ENCODE measurements around the gene TRAP1. TPM values are rescaled to one million over a fixed set of nuclear protein-coding genes. Genes with fewer than 3 reads are reported as not detected.
A peak's percentile ranks its signal among the peaks of the same experiment; 100 is the strongest.

The TRAP1 gene
- total and polyA plus RNA-seq, 8 donors, result 58.0 to 254 (median 84.0) TPM

DNA sequence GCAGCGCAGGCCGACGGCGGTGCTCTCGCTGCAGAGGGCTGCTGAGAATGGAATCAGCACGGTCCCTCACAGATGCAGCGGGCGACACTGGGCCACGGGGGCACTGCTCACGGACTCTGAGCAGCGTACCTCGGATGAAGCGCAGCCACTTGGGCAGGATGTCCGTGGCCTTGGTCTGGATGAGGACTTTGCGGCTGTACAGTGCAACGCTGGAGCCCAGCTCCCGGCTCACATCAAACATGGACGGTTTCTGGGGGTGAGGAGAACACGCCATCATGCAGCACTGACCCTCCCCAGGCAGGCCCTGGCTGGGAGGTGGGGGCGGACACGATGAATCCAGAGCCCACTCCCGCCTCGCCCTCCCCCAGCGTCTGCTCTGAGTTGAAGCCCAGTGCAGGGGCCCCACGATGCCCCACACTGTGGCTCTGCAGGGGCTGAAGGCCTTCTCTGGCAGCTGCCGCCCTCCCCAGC is 44.7 kb downstream of the TRAP1 start:
- no peaks in the 10 kb centered on the region for H3K4me1 ChIP-seq
- DNase-seq, result peak in 2 of 6 donors; percentile 20 to 61
- H3K9me3 ChIP-seq, result no peaks in the 10 kb centered on the region
- H3K27ac ChIP-seq, result no peak overlapping the region
- no peak overlapping the region for H3K4me3 ChIP-seq
- 95% methylated on average over 26 of the region's 26 CpGs for WGBS, 2 donors
- no peak for FAIRE-seq
- peaks cover 0 to 48% (median 13%) of the 10 kb centered on the region in 3 donors for H3K36me3 ChIP-seq
- intact Hi-C loops (cut with DNase I), result no loop called here
- no peak for ATAC-seq
- TF ChIP-seq, protein P1, sequence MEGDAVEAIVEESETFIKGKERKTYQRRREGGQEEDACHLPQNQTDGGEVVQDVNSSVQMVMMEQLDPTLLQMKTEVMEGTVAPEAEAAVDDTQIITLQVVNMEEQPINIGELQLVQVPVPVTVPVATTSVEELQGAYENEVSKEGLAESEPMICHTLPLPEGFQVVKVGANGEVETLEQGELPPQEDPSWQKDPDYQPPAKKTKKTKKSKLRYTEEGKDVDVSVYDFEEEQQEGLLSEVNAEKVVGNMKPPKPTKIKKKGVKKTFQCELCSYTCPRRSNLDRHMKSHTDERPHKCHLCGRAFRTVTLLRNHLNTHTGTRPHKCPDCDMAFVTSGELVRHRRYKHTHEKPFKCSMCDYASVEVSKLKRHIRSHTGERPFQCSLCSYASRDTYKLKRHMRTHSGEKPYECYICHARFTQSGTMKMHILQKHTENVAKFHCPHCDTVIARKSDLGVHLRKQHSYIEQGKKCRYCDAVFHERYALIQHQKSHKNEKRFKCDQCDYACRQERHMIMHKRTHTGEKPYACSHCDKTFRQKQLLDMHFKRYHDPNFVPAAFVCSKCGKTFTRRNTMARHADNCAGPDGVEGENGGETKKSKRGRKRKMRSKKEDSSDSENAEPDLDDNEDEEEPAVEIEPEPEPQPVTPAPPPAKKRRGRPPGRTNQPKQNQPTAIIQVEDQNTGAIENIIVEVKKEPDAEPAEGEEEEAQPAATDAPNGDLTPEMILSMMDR (IDR thresholded peaks at IDR 0.05), result no peak
- H3K27me3 ChIP-seq, result no peaks in the 10 kb centered on the region

- H3K9me3 ChIP-seq, result no peaks in the 10 kb centered on the region
- H3K4me1 ChIP-seq, result no peaks in the 10 kb centered on the region
- no peak for ATAC-seq
- no peaks in the 10 kb centered on the region for H3K27me3 ChIP-seq
- no peak overlapping the region for H3K27ac ChIP-seq
- WGBS, 2 donors, result 94 to 95% methylated on average over 10 to 11 of the region's 11 CpGs
- no peak for FAIRE-seq
- no peak overlapping the region for H3K4me3 ChIP-seq
- H3K36me3 ChIP-seq, result peaks cover 0 to 43% (median 13%) of the 10 kb centered on the region in 3 donors
- peak in 2 of 6 donors; percentile 22 to 71 for DNase-seq
- intact Hi-C loops (cut with DNase I), result no loop called here
- TF ChIP-seq, protein P1 (IDR thresholded peaks at IDR 0.05), result no peak
Observed at GRCh38 chr16:3671424-3671823, 45.9 kb downstream of the TRAP1 start.

GRCh38 chr16:3670711-3671110 is 46.6 kb downstream of the TRAP1 start:
- Histone ChIP-seq H3K27ac (no peak overlapping the region), H3K27me3 (no peaks in the 10 kb centered on the region), H3K4me3 (no peak overlapping the region), H3K9me3 (no peaks in the 10 kb centered on the region), H3K36me3 (peaks cover 0 to 43% (median 9%) of the 10 kb centered on the region in 3 donors), H3K4me1 (no peaks in the 10 kb centered on the region)
- TF ChIP-seq, protein P1 (IDR thresholded peaks at IDR 0.05), result no peak
- DNase-seq (peak in 2 of 6 donors; percentile 6 to 49), ATAC-seq (no peak), FAIRE-seq (no peak)
- WGBS, 2 donors, result 93 to 96% methylated on average over 13 of the region's 13 CpGs
- intact Hi-C loops (cut with DNase I), result no loop called here

DNA sequence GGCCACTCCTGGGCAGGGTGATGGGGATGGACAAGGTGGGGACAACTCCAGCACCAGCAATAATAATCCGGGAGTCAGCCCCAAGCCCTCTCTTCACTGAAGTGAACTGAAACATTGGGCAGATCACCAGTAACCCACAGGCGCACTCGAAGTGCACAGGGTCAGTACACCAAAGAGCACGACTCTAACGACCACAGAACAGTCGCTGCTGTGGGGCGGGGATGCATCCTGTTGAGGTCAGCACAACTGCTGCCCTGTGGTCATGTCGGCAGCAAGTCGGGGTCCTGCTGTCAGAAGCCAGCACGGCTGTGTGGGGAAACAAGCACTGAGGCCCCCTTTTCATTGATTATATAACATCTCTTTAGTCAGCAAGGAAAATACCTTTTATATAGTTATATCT is 48.2 kb downstream of the TRAP1 start:
- no peak overlapping the region for H3K27ac ChIP-seq
- H3K27me3 ChIP-seq, result no peaks in the 10 kb centered on the region
- FAIRE-seq, result no peak
- ATAC-seq, result no peak
- H3K9me3 ChIP-seq, result no peaks in the 10 kb centered on the region
- TF ChIP-seq, protein P1 (IDR thresholded peaks at IDR 0.05), result no peak
- peaks cover 0 to 37% (median 6%) of the 10 kb centered on the region in 3 donors for H3K36me3 ChIP-seq
- no peaks in the 10 kb centered on the region for H3K4me1 ChIP-seq
- peak in 2 of 6 donors; percentile 12 to 24 for DNase-seq
- H3K4me3 ChIP-seq, result no peak overlapping the region
- intact Hi-C loops (cut with DNase I), result no loop called here
- WGBS, 2 donors, result 86 to 94% methylated on average over 10 of the region's 10 CpGs

- TF ChIP-seq, protein P1 (IDR thresholded peaks at IDR 0.05), result no peak
Observed at GRCh38 chr16:3668626-3669025, 48.7 kb downstream of the TRAP1 start.

More at GRCh38 chr16:3668626-3669025, 48.7 kb downstream of the TRAP1 start:
- Histone ChIP-seq H3K27me3 (no peaks in the 10 kb centered on the region), H3K4me1 (no peaks in the 10 kb centered on the region), H3K36me3 (peaks cover 0 to 36% (median 6%) of the 10 kb centered on the region in 3 donors), H3K4me3 (no peak overlapping the region), H3K9me3 (no peaks in the 10 kb centered on the region), H3K27ac (no peak overlapping the region)
- DNase-seq (peak in 2 of 6 donors; percentile 12 to 30), ATAC-seq (no peak), FAIRE-seq (no peak)
- intact Hi-C loops (cut with DNase I), result no loop called here
- WGBS, 2 donors, result 89 to 95% methylated on average over 11 of the region's 11 CpGs
